ENCODE data around the gene ANKDD1B.

The ANKDD1B gene

DNA sequence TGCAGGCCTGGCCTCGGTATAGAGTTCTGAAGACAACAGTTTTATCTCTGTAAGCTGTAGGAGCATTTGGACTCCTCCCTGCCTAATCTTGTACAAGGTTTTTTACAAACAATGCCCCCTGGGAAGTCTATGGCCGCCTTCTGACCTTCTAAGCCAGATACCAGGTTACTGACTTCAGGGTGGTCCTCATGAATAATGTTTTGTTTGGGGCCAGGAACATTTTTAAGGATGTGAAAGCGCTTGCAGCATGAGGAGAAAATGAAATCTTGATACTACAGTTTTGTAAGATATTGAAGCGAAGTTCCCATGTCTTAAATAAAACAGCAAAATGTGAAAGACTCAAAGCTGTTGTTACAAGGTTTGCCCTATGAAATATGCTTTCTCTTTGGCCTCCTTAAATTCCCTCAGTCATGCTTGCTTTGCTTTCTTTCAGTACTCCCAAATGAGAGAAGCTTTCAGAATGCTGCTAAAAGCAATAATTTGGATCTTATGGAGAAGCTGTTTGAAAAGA is 5.2 kb downstream of the ANKDD1B start:
- DNase-seq (ENCODE audit: low read depth), result no peak

DNA sequence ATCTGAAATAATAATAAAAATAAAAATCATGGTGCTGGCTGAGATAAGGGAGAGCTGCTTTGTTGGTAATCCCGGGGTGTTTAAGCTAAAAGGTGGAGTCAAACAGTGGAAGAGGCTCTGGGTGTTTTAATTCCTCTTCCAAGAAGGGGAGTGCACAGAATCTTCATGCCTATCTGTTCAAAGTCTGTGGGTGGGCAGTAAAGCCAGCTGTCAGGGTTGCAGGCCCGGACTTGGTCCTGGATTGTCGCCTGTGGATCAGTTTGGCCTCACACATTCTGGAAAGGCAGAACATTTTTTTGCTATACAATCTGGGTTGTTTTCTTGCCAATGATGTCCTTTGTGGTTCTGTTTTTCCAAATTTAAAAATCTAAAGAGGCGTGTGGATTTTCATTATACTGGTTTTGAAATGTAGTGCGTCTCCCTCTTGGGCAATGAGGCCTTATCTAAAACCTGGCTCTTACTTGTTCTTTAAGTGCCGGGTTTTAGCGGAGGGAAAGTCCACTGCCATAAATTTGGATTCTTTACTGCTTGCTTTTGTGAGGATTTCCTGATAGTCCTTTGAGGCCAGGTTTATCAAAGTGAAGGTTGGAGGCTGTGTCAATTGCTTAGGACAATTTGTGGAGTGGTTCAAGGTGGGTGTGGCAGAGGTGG is 5.8 kb downstream of the ANKDD1B start:
- no peak for DNase-seq (ENCODE audit: low read depth)

DNA sequence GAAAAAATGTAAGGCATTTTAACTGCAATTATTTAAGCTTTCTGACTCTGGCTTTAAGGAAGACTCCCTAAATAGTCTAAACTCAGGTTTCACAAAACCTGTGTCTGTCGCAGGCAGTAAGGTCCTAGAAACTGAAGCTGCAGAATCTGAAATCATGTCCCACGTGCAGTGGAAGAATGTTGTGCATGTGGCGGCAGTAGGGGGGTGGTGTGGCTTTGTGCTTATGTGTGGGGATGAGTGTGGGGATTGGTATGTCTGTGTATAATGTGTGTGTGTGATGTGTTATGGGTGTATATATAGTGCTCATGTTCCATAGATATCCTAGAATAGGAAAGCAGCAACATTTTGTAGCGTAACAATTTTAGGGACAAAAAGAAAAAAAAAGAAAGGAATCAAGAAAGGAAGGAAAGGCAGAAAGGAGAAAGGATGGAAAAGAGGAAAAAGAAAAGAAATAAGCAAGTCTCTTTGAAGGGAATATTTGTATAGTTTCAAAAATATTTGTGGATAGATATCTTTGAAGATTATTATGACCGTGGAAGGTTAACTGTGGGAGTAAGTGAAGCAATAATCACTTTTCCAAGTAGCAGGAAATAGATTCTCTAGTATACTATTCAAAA is 6.6 kb downstream of the ANKDD1B start:
- no peak for DNase-seq (ENCODE audit: low read depth)

DNA sequence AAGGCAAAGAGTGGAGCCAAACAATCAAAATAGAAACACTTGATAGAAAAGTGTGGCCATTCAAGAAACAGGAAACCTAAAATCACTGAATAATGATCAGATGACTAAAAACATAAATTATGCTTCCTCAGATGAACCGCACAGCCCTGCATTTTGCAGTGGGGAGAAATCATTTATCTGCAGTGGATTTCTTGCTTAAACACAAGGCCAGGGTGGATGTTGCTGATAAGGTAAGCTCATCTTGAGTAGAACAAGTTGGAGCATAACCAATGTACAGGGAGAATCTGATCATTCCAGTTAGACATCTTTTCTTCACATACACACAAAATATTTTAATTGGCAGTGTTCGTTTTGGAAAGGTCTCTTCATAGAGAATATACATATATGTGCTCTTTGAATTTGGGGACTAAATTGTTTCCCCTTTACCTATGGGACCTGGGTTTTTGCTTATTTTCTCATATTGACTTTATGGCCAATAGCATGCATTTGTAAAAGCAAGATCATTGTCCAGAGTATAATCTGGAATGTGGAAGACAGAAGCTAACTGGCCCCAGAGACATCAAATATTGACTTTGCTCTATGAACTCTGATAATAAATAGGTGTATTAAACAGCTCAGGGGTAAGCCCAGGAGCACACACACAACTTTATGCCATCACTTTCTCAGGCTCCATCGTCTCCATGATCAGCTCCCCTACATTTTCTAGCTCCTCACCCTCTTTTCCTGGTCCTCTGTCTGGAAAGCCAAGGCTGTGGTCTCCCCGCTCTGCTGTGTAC is 9.1 kb downstream of the ANKDD1B start:
- no peak for DNase-seq (ENCODE audit: low read depth)

DNA sequence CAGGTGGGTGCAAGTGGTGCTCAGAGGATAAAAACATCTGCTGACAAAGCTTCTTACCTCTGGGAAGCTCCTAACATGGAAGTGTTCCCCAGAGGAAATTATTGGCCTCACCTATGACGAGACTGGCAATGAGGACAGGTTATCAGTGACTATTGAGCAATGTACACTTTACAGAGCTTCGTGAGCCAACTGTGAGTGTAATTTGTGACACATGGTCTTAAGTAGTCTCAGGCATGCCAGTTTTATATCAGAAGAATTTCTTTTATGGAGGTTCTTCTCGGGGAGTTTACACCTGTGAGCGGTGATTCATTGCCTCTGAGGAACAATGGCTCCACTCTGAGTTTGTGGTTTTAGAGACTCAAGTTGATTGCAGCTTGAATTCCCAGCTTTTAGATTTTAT is 11.3 kb downstream of the ANKDD1B start:
- no peak for DNase-seq (ENCODE audit: low read depth)

DNA sequence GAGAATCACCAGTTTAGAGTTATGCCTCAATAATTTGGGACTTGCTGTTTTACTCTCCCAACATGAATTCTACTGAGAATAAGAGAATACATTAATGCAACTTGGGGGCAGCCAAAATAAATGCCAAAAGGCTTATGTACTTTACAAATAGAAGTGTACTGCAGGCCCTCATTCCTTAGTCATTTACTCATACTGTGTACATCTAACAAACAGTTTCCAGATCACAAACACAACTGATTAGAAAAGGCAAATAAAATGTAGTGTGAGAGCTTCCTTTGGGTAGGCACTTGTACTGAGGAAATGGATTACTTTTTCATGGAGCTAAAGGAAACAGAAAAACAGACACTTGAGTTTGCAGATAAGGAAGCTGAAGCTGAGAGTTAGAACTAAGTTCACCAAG is 12.6 kb downstream of the ANKDD1B start:
- no peak for DNase-seq (ENCODE audit: low read depth)

DNA sequence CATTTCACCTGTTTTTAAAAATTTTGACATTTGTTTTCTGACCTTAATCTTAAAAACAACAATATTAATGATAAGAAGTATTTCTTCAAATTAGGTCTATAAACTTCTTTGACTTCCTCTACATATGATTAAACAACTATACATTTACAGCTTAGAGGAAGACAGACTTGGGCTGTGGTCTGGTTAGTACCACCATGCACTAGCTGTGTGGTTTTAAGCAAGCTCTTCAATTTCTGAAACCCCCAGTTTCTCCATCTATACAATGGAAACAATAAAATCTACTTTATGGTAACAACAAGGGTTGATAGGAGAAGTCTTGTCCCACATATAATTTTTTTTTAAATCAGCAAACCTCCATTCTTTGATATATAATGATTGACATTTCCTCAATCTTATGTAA is 15.7 kb downstream of the ANKDD1B start:
- DNase-seq (ENCODE audit: low read depth), result no peak

DNA sequence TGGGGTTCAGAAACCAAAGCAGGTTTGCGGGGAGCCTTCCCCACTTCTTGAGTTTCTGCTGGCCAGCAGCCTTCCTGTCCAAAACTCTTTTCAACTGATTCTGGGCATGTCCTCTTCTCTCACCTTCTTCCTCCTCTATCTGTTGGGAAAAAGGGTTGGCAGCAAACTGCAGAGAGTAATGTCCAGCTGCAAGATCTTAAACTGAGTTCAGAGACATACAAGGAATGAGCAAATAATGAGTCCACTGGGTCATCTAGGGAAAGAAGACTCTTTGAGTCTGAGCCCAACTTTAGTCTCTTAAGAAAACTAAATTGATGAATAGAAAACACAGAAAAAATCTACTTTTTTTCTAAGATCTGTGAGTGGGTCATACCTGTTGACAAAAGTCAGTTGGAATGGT is 16.5 kb downstream of the ANKDD1B start:
- DNase-seq (ENCODE audit: low read depth), result no peak

DNA sequence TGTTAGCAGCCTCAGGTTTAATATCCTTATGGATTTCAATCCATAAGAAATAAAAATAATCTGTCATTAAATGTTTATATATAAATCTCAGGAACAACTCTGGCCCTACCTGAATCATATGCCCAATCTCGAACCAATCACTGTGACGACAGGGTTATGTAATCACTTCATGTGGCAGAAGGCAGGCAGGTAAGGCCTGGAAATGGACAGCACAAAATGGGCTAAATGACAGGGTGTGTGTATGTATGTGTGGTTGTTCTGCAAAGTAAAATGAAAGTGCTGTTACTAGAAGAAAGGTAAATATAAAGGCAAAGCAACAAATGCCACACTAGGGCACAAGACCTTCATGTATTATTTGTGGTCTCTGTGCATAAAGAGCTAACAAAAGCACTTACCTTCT is 19.6 kb downstream of the ANKDD1B start:
- DNase-seq (ENCODE audit: low read depth), result no peak

DNA sequence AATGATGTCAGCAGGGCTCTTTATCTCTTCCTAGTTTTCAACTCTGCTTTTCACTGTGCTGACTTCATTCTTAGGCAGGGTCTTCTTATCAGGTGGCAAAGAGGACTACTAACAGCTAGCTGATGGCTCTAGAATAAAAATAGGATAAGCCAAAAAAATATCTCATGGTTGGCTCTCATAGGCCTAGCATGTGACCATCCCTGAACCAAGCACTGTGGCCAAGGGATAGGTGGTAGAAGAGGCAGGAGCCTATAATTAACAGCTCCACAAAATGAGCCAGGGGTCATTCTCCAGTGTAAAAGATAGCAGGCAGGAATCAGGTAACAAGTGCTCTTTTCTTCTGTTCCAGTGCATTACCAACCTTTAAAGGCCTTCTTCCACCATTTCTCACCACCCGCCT is 21.1 kb downstream of the ANKDD1B start:
- no peak for DNase-seq (ENCODE audit: low read depth)

DNA sequence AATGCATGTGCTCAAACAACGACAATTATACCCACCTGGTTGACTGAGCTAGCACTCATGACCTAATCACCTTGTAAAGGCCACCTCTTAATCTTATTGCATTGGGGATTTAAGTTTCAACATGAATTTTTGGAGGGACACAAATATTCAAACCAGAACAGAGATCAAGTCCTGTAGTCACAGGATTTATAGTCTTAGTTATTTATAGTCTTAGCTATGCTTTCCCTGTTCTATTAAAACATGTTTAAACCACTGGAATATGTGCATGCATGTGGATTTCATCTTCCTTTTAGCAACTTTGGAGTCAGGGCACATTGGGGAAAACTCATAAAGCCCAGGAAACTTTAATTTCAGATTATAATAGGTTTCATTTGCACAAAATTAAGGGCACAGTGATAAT is 26.7 kb downstream of the ANKDD1B start:
- DNase-seq (ENCODE audit: low read depth), result no peak

DNA sequence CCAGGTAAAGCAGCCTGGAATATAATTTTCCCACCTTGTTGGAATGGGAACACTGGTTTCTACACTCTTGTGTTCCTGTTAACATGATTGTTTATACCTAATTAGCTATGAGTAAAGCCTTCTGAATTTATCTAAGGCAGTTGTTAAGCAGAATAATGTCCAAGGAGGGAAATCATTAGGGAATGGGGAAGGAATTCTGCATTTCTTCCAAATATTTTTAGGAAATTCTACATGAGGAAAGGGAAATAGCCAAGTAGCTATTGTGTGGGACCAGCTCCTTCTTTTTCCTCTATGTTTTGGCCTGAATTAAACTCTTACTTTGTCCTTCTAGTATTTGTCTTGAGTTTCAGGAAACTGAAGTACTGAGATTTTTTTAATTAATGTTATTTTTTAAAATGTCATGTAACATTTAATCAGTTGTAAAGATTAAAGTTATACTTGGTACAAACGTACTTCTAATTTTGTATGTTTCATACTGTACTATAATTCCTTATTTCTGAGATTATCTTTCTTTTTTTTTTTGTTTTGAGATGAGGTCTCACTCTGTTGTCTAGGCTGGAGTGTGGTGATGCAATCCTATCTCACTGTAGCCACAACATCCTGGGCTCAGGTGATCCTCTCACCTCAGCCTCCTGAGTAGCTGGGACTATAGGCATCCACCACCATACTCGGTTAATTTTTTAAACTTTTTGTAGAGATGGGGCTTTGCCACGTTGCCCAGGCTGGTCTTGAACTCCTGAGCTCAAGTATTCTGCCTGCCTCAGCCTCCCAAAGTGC is 28.5 kb downstream of the ANKDD1B start:
- DNase-seq (ENCODE audit: low read depth), result no peak

DNA sequence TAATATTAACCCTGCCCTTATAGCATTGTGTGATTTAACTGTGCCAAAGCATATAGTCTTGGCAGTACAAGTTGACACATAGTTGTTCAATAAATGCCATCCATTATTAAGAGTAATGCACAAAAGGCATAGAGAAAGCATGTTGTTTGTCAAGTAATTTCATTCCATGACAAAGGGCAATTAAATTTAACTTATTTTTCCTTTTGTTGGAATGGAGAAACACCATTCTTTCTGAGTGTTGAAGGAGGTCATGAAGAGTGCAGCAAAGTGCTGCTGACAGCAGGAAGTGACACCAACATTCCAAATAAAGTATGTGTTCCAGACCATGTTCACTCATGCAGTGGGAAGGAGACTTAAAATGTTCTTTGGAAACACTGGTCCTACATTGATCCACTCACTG is 29.1 kb downstream of the ANKDD1B start:
- DNase-seq (ENCODE audit: low read depth), result no peak

DNA sequence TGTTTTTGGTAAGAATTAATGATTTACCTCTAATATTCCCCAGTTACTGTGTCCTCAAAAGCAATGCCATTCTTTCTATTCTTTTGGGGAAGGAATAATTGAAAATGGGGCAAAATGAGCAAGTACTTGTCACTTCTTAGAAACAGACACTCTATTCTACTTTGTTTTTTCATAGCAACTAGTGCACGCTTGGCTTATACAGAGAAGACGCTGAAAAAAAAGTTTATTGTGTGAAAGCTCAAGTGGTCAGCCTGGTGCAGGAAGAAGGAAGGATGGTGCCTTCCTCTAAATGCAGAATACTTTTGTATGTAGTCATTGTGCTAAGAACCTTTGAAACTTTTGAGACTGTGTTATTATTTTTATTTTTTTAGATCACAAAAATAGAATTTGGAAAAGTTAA is 29.6 kb downstream of the ANKDD1B start:
- DNase-seq (ENCODE audit: low read depth), result no peak

DNA sequence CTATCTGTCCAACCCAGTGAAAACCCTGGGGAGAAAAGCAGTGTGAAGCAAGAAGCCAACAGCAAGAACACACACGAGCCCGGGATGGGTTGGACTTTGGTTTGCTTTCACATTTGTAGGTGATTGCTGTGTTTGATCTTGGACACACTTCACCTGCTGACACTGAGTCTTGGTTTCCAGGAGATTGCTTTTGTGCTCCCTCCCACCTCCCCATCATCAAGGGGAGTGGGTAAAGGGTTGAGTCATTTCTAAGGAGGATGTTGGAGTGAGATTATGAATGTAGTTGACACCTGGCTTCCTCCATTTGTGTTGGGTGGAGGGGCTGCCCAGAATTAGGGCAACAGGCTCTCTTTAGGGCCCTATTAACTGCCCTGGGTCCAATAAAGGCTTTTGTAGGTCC is 37.5 kb downstream of the ANKDD1B start:
- DNase-seq (ENCODE audit: low read depth), result no peak

DNA sequence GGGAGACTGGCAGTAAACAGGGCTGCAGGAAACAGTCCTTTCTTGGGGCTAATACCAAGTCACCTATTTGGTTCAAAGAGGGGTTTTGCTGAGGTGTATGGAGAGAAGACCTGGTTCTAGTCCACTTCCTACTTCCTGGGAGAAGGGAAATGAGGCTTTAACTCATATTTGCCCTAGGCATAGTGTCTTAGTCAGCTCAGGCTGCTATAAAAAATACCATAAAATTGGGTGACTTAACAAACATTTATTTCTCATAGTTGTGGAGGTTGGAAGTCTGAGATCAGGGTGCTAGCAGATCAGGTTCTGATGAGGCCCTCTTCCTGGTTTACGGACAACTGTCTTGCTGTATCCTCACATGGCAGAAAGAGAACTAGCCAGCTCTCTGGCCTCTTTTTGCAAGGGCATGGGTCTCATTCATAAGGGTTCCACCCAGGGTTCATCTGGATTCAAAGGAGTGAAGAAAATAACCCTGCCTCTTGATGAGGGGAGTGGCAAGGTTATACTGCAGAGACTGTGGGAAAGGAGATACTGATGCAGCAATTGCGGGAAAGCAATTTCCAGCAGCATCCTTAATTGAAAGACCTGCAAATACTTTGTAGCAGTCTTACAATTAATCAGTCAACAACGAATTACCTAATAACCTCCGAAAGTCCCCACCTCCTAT is 40.5 kb downstream of the ANKDD1B start:
- DNase-seq (ENCODE audit: low read depth), result no peak

DNA sequence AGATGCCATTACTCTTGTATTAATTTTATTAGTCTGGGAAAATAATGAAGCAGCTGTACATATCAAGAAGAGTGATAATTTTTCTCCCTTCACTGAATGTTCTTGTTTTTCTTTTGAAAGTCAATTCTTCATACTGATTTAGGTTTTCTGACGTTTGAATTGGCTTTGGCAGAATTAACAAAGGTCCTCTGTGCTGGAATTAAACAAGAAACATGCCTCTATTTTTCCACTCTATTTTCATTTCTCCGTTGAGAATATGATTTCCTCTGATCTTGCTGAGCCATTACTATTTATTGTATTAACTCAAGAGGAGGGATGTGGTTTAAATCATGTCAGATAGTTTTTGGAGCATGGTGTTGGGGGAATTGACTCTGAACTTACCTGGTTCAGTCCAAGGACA is 42.3 kb downstream of the ANKDD1B start:
- DNase-seq (ENCODE audit: low read depth), result no peak

DNA sequence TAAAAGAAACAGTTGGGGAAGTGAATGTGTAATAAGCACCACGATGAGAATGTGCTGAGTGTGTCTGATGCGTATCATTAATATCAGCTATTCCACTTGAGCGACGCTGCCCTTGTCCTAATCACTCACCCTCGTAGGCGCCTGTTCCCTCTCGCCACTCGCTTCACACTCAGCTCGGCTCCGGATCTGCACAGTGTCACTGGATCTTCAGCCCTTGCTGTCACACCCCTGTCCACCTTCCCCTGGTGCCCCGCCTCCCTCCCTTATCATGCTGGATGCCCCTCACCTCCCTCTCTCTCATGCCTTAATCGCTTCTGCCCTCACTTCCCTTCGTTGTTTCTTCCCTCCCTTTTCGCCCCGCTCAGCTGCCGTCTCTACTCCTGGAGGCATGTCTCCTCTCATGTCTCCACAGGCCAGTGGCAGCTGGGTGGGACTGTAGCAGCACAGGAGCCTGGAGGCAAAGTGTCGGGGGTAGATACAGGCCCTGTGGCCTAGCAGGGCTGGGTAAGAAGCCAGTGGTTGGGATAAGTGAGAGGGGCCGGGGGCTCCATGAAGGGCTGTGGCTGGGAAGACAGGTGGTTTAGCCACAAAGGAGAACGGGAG is 43.5 kb downstream of the ANKDD1B start:
- no peak for DNase-seq (ENCODE audit: low read depth)

DNA sequence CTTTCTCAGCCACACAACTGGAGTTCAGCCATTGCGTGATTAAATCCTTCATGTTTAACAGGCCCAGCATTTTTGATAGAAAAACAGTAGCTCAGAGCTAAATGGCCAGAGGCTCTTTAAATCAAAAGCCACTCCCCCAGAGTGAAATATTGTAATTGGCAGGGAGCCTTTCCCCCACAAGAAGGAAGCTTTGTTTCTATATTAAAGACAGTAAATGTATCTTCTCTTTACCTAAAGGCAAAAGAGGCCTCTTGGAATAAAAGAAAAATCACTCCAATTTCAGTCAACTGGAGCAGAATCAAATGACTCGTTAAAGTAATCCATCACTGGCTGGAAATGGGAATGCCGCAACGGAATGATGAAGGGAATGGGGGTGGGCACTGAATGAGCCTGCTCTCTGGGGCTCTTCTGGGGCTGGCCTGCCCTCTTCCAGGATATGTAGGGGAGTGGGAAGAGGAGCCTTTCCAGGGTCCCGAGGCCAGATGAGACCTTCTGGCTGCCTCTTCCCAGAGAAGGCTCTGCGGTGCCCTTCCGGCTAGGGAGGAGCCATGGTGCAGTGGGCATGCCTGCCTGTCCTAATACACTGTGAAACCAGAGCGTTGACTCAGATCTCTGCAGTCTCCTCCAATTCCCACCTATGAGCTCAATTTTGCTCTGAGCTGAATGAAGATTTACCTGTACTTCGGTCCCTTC is 45.2 kb downstream of the ANKDD1B start:
- no peak for DNase-seq (ENCODE audit: low read depth)

DNA sequence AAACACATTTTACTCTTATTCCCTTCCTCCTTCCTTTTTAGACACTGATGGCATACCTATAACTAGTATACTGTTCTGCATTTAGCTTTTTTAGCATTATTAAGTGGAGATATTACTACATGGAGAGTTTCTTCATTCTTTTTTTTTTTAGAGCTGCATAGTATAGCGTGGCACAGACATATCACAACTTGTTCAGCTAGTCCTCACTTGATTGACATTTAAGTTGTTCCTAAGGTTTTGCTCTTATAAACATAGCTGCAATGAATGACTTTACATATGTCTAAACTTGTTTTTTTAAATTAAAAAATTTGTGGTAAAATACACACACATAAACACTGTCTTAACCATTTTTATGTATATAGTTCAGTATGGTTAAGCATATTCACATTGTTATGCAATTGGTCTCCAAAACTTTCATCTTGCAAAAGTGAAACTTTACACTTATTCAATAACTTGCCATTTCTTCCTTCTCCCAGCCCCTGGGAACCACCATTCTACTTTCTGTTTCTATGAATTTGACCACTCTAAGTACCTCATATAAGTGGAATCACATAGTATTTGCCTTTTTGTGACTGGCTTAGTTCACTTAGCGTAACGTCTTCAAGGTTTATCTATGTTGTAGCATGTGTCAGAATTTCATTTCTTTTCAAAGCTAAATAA is 48.7 kb downstream of the ANKDD1B start:
- no peak for DNase-seq (ENCODE audit: low read depth)
